HepG2 (cell line): ENCODE data around the gene CCDC117. TPM values are rescaled to one million over a fixed set of nuclear protein-coding genes. Genes with fewer than 3 reads are reported as not detected.

ENCODE experiments used
- ATF7-NPFF ChIP-seq: sonication (generic); formaldehyde crosslinking; IDR thresholded peaks from 2 replicates; pipeline ENCODE4 v1.8.1; 2023; ENCODE audit warnings: mild to moderate bottlenecking, low read depth, missing genetic modification reagents, moderate library complexity
- FOXK1 ChIP-seq: sonication (generic); formaldehyde crosslinking; IDR thresholded peaks from 2 replicates; pipeline ENCODE4 v1.4.0; 2020; ENCODE audit warnings: low read depth, missing genetic modification reagents, borderline replicate concordance
- GLI4 ChIP-seq: sonication (generic); formaldehyde crosslinking; IDR thresholded peaks from 2 replicates; pipeline ENCODE4 v1.5.1; 2020; ENCODE audit warnings: missing genetic modification reagents, mild to moderate bottlenecking, moderate library complexity, borderline replicate concordance
- HMGXB3 ChIP-seq: sonication (generic); formaldehyde crosslinking; IDR thresholded peaks from 2 replicates; pipeline ENCODE4 v1.4.0; 2020; ENCODE audit warnings: missing genetic modification reagents, borderline replicate concordance
- KLF15 ChIP-seq: sonication (generic); formaldehyde crosslinking; IDR thresholded peaks from 2 replicates; pipeline ENCODE4 v1.8.1; 2023; ENCODE audit warnings: borderline replicate concordance, mild to moderate bottlenecking, inconsistent platforms, missing genetic modification reagents, mixed read lengths
- MXI1 ChIP-seq: IDR thresholded peaks from 3 replicates; pipeline ENCODE4 v1.6.1; 2012; ENCODE audit warnings: low read depth, low read length, inconsistent platforms, borderline replicate concordance
- NFKB2 ChIP-seq: sonication (generic); formaldehyde crosslinking; IDR thresholded peaks from 2 replicates; pipeline ENCODE4 v1.4.0; 2020; ENCODE audit warnings: missing genetic modification reagents, borderline replicate concordance
- SNAI1 ChIP-seq: sonication (generic); formaldehyde crosslinking; IDR thresholded peaks from 2 replicates; pipeline ENCODE4 v1.5.0; 2020; ENCODE audit warnings: mild to moderate bottlenecking, missing genetic modification reagents, borderline replicate concordance
- SNAPC2 ChIP-seq: sonication (generic); formaldehyde crosslinking; IDR thresholded peaks from 2 replicates; pipeline ENCODE4 v1.8.1; 2022; ENCODE audit warnings: mild to moderate bottlenecking, missing genetic modification reagents
- SUZ12 ChIP-seq: fragments of 150-350 bp; IDR thresholded peaks from 2 replicates; pipeline ENCODE4 v1.6.1; 2014; ENCODE audit warnings: low read depth, low read length
- YY1 ChIP-seq: IDR thresholded peaks from 2 replicates; pipeline ENCODE4 v1.6.1; 2011; ENCODE audit warnings: low read length, low read depth, moderate library complexity, mild to moderate bottlenecking; ENCODE audit not compliant: insufficient read depth, insufficient replicate concordance
- ZNF224 ChIP-seq: sonication (generic); formaldehyde crosslinking; IDR thresholded peaks from 2 replicates; pipeline ENCODE4 v1.5.0; 2020; ENCODE audit warnings: mild to moderate bottlenecking, missing genetic modification reagents
- ZNF30 ChIP-seq: sonication (generic); formaldehyde crosslinking; IDR thresholded peaks from 2 replicates; pipeline ENCODE4 v1.5.0; 2020; ENCODE audit warnings: mild to moderate bottlenecking, missing genetic modification reagents
- ZNF552 ChIP-seq: sonication (generic); formaldehyde crosslinking; IDR thresholded peaks from 2 replicates; pipeline ENCODE4 v1.9.0; 2022; ENCODE audit warnings: missing genetic modification reagents, mild to moderate bottlenecking, borderline replicate concordance
- ZNF674 ChIP-seq: sonication (generic); formaldehyde crosslinking; IDR thresholded peaks from 2 replicates; pipeline ENCODE4 v1.5.0; 2020; ENCODE audit warnings: low read depth, mild to moderate bottlenecking, missing genetic modification reagents
- ZNF737 ChIP-seq: sonication (generic); formaldehyde crosslinking; IDR thresholded peaks from 2 replicates; pipeline ENCODE4 v1.5.0; 2020; ENCODE audit warnings: missing genetic modification reagents, mild to moderate bottlenecking, borderline replicate concordance
- ZNF790 ChIP-seq: sonication (generic); formaldehyde crosslinking; IDR thresholded peaks from 2 replicates; pipeline ENCODE4 v1.8.0; 2022; ENCODE audit warnings: missing genetic modification reagents, mild to moderate bottlenecking, borderline replicate concordance
- ZSCAN21 ChIP-seq: sonication (generic); formaldehyde crosslinking; IDR thresholded peaks from 2 replicates; pipeline ENCODE4 v1.8.0; 2022; ENCODE audit warnings: mild to moderate bottlenecking, missing genetic modification reagents, moderate library complexity, borderline replicate concordance
- polyA plus RNA-seq, 8 experiments: library from polyadenylated mRNA; depleted of rRNA in 3 of 8; stranded (reverse) in 7 of 8; unstranded in 1 of 8; fragments of >200 nt; fragmentation: Illumina TruSeq in 4 of 8; extraction: Trizol in 4 of 8; gene quantifications; 2 replicates each; pipeline versions ENCODE4 v1.2.1 to v1.2.3, GENCODE V29; 2011 to 2016; ENCODE audit warnings: low read depth in 4 of 8, missing spikeins in 1 of 8, mixed read lengths in 1 of 8; ENCODE audit not compliant: insufficient read depth in 1 of 8
- total RNA-seq, 5 experiments: library from RNA; depleted of rRNA; stranded (reverse); fragments of >200 nt; fragmentation: Illumina TruSeq; extraction: Trizol; gene quantifications; 2 replicates each; pipeline ENCODE4 v1.2.3, GENCODE V29; 2016; ENCODE audit warnings: low read depth in 1 of 5
- TF ChIP-seq, protein P1 (sequence below): sonication (generic); formaldehyde crosslinking; conservative IDR thresholded peaks from 2 replicates; pipeline ENCODE4 v1.4.0; 2020; ENCODE audit warnings: missing genetic modification reagents

Gene CCDC117
- total and polyA plus RNA-seq, 2 of the 13 experiments (the other 11 are each of a cell fraction or from before 2014, with no cell fraction given), result 12.6 to 34.2 TPM

- TF ChIP-seq NFKB2 (CRISPR knock-in tag), result peak; percentile 73; the same call in 1 of the 2 replicates
- TF ChIP-seq SUZ12, result peak; percentile 81
- peak; percentile 70; the same call in 1 of the 2 replicates for TF ChIP-seq ZNF737 (CRISPR knock-in tag)
- TF ChIP-seq FOXK1 (CRISPR knock-in tag), result 0 out of 2 replicates have a peak, but pooled peaks have one; percentile 52
- TF ChIP-seq YY1, result peak; percentile 44
- 0 out of 2 replicates have a peak, but pooled peaks have one; percentile 18 for TF ChIP-seq HMGXB3 (CRISPR knock-in tag)
- no peak; the same call in 1 of the 2 replicates for TF ChIP-seq ZNF552
- TF ChIP-seq, protein P1, sequence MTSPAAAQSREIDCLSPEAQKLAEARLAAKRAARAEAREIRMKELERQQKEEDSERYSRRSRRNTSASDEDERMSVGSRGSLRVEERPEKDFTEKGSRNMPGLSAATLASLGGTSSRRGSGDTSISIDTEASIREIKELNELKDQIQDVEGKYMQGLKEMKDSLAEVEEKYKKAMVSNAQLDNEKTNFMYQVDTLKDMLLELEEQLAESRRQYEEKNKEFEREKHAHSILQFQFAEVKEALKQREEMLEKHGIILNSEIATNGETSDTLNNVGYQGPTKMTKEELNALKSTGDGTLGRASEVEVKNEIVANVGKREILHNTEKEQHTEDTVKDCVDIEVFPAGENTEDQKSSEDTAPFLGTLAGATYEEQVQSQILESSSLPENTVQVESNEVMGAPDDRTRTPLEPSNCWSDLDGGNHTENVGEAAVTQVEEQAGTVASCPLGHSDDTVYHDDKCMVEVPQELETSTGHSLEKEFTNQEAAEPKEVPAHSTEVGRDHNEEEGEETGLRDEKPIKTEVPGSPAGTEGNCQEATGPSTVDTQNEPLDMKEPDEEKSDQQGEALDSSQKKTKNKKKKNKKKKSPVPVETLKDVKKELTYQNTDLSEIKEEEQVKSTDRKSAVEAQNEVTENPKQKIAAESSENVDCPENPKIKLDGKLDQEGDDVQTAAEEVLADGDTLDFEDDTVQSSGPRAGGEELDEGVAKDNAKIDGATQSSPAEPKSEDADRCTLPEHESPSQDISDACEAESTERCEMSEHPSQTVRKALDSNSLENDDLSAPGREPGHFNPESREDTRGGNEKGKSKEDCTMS (CRISPR knock-in tag), result no peak
- TF ChIP-seq GLI4 (CRISPR knock-in tag), result peak; percentile 30; the same call in 1 of the 2 replicates
- TF ChIP-seq SNAPC2, result peak; percentile 42; the same call in 1 of the 2 replicates
- TF ChIP-seq ZNF674 (CRISPR knock-in tag), result no peak
- 0 out of 2 replicates have a peak, but pooled peaks have one; percentile 83 for TF ChIP-seq SNAI1
- TF ChIP-seq KLF15 (CRISPR knock-in tag), result peak; percentile 51; the same call in 1 of the 2 replicates
- TF ChIP-seq MXI1, result peak; percentile 86; the same call in 2 of the 3 replicates
- TF ChIP-seq ZNF30 (CRISPR knock-in tag), result no peak
- TF ChIP-seq ZSCAN21 (CRISPR knock-in tag), result peak; percentile 81; the same call in 1 of the 2 replicates
- peak; percentile 49; the same call in 1 of the 2 replicates for TF ChIP-seq ATF7-NPFF (CRISPR knock-in tag)
- no peak for TF ChIP-seq ZNF790 (CRISPR knock-in tag)
- TF ChIP-seq ZNF224 (CRISPR knock-in tag), result no peak
Observed at GRCh38 chr22:28741785-28742561, 30.5 kb upstream of the CCDC117 start, which contains the start of the genes CHEK2 and HSCB (continued).
